B cell (primary cell): ENCODE measurements around the gene BOK. TPM values are rescaled to one million over a fixed set of nuclear protein-coding genes. Genes with fewer than 3 reads are reported as not detected.

Experiments
- ATAC-seq: fragments of 200-7000 bp; cut with Tn5 transposase; one replicate; pipeline ENCODE4 v1.10.0; 2021; ENCODE audit warnings: low read depth, mild to moderate bottlenecking, moderate number of reproducible peaks, moderate library complexity
- CTCF ChIA-PET: fragments of 350-600 bp; sonication (Branson Sonifier 250); formaldehyde crosslinking; loops from one replicate; lab custom pipeline; 2021; ENCODE audit warnings: antibody characterized with exemption, inconsistent platforms; lab: Charles Lee
- POLR2A ChIA-PET: fragments of 350-600 bp; sonication (Branson Sonifier 250); formaldehyde crosslinking; loops from one replicate; lab custom pipeline; 2021; ENCODE audit warnings: antibody characterized with exemption; lab: Charles Lee
- DNase-seq: peaks from one replicate; pipeline ENCODE4 v3.0.0; 2013
- H2AFZ ChIP-seq: 2 replicates; pipeline ENCODE4 v1.6.1; 2012; ENCODE audit warnings: mild to moderate bottlenecking, low read depth, low read length; ENCODE audit not compliant: insufficient read depth, poor library complexity, severe bottlenecking
- H3K27ac ChIP-seq, 2 donors: 1 replicate in 1 of 2; 2 replicates in 1 of 2; pipeline ENCODE4 v1.5.1; 2012 to 2013; ENCODE audit warnings: low read length in 2 of 2, mild to moderate bottlenecking in 2 of 2, moderate library complexity in 1 of 2
- H3K27me3 ChIP-seq, 4 experiments: fragments of 200-600 bp in 1 of 4; sonication (generic) in 1 of 4; replicated peaks in 1 of 4; 1 replicate in 2 of 4; 2 replicates in 2 of 4; pipeline versions ENCODE4 v1.6.1 to v1.7.0; 2013 to 2016; ENCODE audit warnings: low read length in 3 of 4, mild to moderate bottlenecking in 2 of 4, mixed read lengths in 1 of 4, moderate library complexity in 1 of 4; ENCODE audit not compliant: insufficient read depth in 4 of 4, control insufficient read depth in 3 of 4; ENCODE audit errors: control extremely low read depth in 1 of 4
- H3K36me3 ChIP-seq, 2 experiments: replicated peaks in 1 of 2; 1 replicate in 1 of 2; 2 replicates in 1 of 2; pipeline versions ENCODE4 v1.6.1 to v1.7.1; 2013; ENCODE audit warnings: low read length in 1 of 2; ENCODE audit not compliant: insufficient read depth in 2 of 2, control insufficient read depth in 1 of 2; ENCODE audit errors: control extremely low read depth in 1 of 2, extremely low read depth in 1 of 2
- H3K4me1 ChIP-seq, 2 donors: fragments of 200-600 bp in 1 of 2; sonication (generic) in 1 of 2; 1 replicate in 1 of 2; 2 replicates in 1 of 2; pipeline versions ENCODE4 v1.5.1 to v1.6.1; 2013 to 2017; ENCODE audit warnings: low read length in 2 of 2; ENCODE audit not compliant: control insufficient read depth in 2 of 2, insufficient read depth in 2 of 2
- H3K4me2 ChIP-seq: replicated peaks from 2 replicates; pipeline ENCODE3; 2012; ENCODE audit warnings: mild to moderate bottlenecking, low read depth, low read length; ENCODE audit not compliant: poor library complexity, severe bottlenecking
- H3K4me3 ChIP-seq, 5 experiments: fragments of 200-600 bp in 1 of 5; sonication (generic) in 1 of 5; 1 replicate in 3 of 5; 2 replicates in 2 of 5; pipeline versions ENCODE4 v1.5.1 to v1.7.0; 2011 to 2016; ENCODE audit warnings: low read length in 4 of 5, mild to moderate bottlenecking in 4 of 5, low read depth in 2 of 5, control low read depth in 1 of 5, moderate library complexity in 1 of 5; ENCODE audit not compliant: insufficient read depth in 1 of 5; ENCODE audit errors: control extremely low read depth in 1 of 5, extremely low read depth in 1 of 5
- H3K79me2 ChIP-seq: fragments of 200-600 bp; sonication (generic); one replicate; pipeline ENCODE4 v1.6.0; 2016; ENCODE audit warnings: low read length; ENCODE audit not compliant: control insufficient read depth, insufficient read depth
- H3K9ac ChIP-seq: fragments of 200-600 bp; sonication (generic); 2 replicates; pipeline ENCODE4 v1.6.1; 2017; ENCODE audit warnings: mild to moderate bottlenecking, low read length, moderate library complexity
- H3K9me3 ChIP-seq, 3 donors: one replicate each; pipeline versions ENCODE4 v1.6.1 to v1.7.1; 2013; ENCODE audit warnings: low read length in 2 of 3; ENCODE audit not compliant: control insufficient read depth in 2 of 3, insufficient read depth in 1 of 3; ENCODE audit errors: control extremely low read depth in 1 of 3
- H4K20me1 ChIP-seq: 2 replicates; pipeline ENCODE4 v1.6.0; 2012; ENCODE audit warnings: mild to moderate bottlenecking, low read length; ENCODE audit not compliant: insufficient read depth, control insufficient read depth, poor library complexity, severe bottlenecking
- H3K27ac Mint-ChIP-seq: one replicate; pipeline ENCODE4 v1.8.0; 2021; ENCODE audit warnings: mixed read lengths
- H3K27me3 Mint-ChIP-seq: one replicate; pipeline ENCODE4 v1.8.0; 2021; ENCODE audit warnings: mixed read lengths
- H3K4me1 Mint-ChIP-seq: one replicate; pipeline ENCODE4 v1.8.0; 2021; ENCODE audit warnings: mixed read lengths
- H3K4me3 Mint-ChIP-seq: one replicate; pipeline ENCODE4 v1.8.0; 2021; ENCODE audit warnings: mixed read lengths
- H3K9me3 Mint-ChIP-seq: one replicate; pipeline ENCODE4 v1.8.0; 2022; ENCODE audit warnings: mixed read lengths; ENCODE audit not compliant: insufficient read depth
- EZH2 ChIP-seq: IDR thresholded peaks from 2 replicates; pipeline ENCODE4 v1.6.1; 2012; ENCODE audit warnings: borderline replicate concordance, low read depth, mild to moderate bottlenecking, moderate library complexity, low read length; ENCODE audit not compliant: insufficient read depth, poor library complexity, severe bottlenecking
- WGBS: methylation state at CpG from one replicate; pipeline ENCODE4 v1.1.5; 2013; ENCODE audit warnings: missing lambda C conversion rate; ENCODE audit not compliant: insufficient coverage; 5-methylcytosine and 5-hydroxymethylcytosine counted together
- intact Hi-C: fragments of 100-400 bp; cut with micrococcal nuclease; formaldehyde crosslinking; loops from one replicate; pipeline ENCODE4 v1.10.0; 2022
- polyA plus RNA-seq: library from polyadenylated mRNA; depleted of rRNA; stranded (reverse); fragments of >200 nt; gene quantifications from 2 replicates; pipeline ENCODE4 v1.2.3, GENCODE V29; 2012
- total RNA-seq, 2 donors: library from RNA; stranded (reverse); fragments of 120-200 nt in 1 of 2; gene quantifications; 1 replicate in 1 of 2; 2 replicates in 1 of 2; pipeline versions ENCODE4 v1.2.3 to v1.2.4, GENCODE V29; 2013 to 2022
- TF ChIP-seq, protein P1 (sequence below): fragments of 200-600 bp; IDR thresholded peaks from one replicate; pipeline ENCODE4 v1.8.0; 2022; ENCODE audit warnings: antibody characterized with exemption, mild to moderate bottlenecking

Gene BOK
- total and polyA plus RNA-seq, 2 donors (not counting 1 experiment from before 2014, with no cell fraction given): 0.10 to 0.22 TPM

DNA sequence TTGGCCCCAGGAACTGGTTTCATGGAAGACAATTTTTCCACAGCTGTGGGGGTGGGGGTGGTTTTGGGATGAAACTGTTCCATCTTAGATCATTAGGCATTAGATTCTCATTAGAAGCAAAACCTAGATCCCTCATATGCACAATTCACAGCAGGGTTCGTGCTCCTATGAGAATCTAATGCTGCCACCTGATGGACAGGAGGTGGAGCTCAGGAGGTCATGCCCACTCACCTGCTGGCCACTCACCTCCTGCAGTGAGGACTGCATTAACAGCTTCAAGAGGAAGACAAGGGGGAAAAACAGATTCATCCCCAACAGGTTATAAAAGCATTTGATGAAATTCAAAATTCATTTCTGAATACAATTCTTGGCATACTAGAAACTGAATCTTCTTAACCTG, 39.9 kb downstream of the BOK start:
- no peak overlapping the region for H3K27ac Mint-ChIP-seq
- Histone ChIP-seq H3K4me2 (no peak overlapping the region), H2AFZ (no peak overlapping the region), H3K27me3 (no peaks in the 10 kb centered on the region), H3K9me3 (no peaks in the 10 kb centered on the region), H3K79me2 (no peaks in the 10 kb centered on the region), H3K9ac (no peak overlapping the region), H4K20me1 (no peaks in the 10 kb centered on the region), H3K36me3 (peaks cover 0 to 5% of the 10 kb centered on the region in 2 experiments), H3K4me1 (no peaks in the 10 kb centered on the region), H3K4me3 (no peak overlapping the region), H3K27ac (no peak overlapping the region)
- intact Hi-C loops: no loop called here
- H3K4me3 Mint-ChIP-seq: no peak overlapping the region
- H3K4me1 Mint-ChIP-seq: no peaks in the 10 kb centered on the region
- no peak for TF ChIP-seq EZH2
- H3K27me3 Mint-ChIP-seq: no peaks in the 10 kb centered on the region
- CTCF ChIA-PET: interaction anchor here (0.6 to 1.2 kb wide), 8 partner anchors 19 to 684 kb away, joined by 3 read pairs; no protein-coding TSS in a partner anchor
- H3K9me3 Mint-ChIP-seq: no peaks in the 10 kb centered on the region
- DNase-seq (no peak), ATAC-seq (no peak)
- 100% methylated on average over 1 of the region's 1 CpG for WGBS
- POLR2A ChIA-PET: no interaction called here

DNA sequence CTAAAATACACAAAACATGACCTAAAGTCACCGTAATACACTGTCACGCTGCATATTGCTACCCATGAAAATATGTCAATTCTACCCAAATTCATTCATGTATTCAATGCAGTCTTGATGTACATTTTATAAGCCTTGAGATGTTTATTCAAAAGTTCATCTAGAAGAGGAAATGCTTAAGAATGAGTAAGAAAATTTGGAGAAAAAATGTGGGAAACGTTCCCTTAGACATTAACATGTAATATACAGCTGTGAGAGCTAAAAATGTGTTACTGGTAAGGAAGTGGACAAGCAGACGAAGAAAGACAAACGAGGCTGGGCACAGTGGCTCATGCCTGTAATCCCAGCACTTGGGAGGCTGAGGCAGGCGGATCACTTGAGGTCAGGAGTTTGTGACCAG, 41.1 kb downstream of the BOK start:
- no peaks in the 10 kb centered on the region for H3K79me2 ChIP-seq
- 100% methylated on average over 3 of the region's 6 CpGs for WGBS
- H3K9me3 Mint-ChIP-seq: no peaks in the 10 kb centered on the region
- H3K9ac ChIP-seq: no peak overlapping the region
- no peaks in the 10 kb centered on the region for H3K4me1 Mint-ChIP-seq
- DNase-seq (no peak), ATAC-seq (no peak)
- H4K20me1 ChIP-seq: no peaks in the 10 kb centered on the region
- H3K36me3 ChIP-seq: peaks cover 0 to 5% of the 10 kb centered on the region in 2 experiments
- TF ChIP-seq, protein P1, sequence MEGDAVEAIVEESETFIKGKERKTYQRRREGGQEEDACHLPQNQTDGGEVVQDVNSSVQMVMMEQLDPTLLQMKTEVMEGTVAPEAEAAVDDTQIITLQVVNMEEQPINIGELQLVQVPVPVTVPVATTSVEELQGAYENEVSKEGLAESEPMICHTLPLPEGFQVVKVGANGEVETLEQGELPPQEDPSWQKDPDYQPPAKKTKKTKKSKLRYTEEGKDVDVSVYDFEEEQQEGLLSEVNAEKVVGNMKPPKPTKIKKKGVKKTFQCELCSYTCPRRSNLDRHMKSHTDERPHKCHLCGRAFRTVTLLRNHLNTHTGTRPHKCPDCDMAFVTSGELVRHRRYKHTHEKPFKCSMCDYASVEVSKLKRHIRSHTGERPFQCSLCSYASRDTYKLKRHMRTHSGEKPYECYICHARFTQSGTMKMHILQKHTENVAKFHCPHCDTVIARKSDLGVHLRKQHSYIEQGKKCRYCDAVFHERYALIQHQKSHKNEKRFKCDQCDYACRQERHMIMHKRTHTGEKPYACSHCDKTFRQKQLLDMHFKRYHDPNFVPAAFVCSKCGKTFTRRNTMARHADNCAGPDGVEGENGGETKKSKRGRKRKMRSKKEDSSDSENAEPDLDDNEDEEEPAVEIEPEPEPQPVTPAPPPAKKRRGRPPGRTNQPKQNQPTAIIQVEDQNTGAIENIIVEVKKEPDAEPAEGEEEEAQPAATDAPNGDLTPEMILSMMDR: no peak
- no peak for TF ChIP-seq EZH2
- H3K27ac ChIP-seq: no peak overlapping the region
- CTCF ChIA-PET: no interaction called here
- H3K4me2 ChIP-seq: no peak overlapping the region
- H3K27me3 ChIP-seq: no peaks in the 10 kb centered on the region
- intact Hi-C loops: no loop called here
- H3K4me1 ChIP-seq: no peaks in the 10 kb centered on the region
- no peak overlapping the region for H3K27ac Mint-ChIP-seq
- POLR2A ChIA-PET: no interaction called here
- no peaks in the 10 kb centered on the region for H3K9me3 ChIP-seq
- no peak overlapping the region for H3K4me3 ChIP-seq
- H3K27me3 Mint-ChIP-seq: no peaks in the 10 kb centered on the region
- no peak overlapping the region for H2AFZ ChIP-seq
- H3K4me3 Mint-ChIP-seq: no peak overlapping the region
